GM19043 (cell line): Measurements from ENCODE around the gene ZNF740.

Experiments used
- ATAC-seq: cut with Tn5 transposase; IDR thresholded peaks from one replicate; pipeline ENCODE4 v1.9.1; 2021; ENCODE audit warnings: low read depth; ENCODE audit not compliant: unreplicated experiment

The ZNF740 gene

GRCh38 chr12:53241623-53242412, 61.3 kb downstream of the ZNF740 start:
- ATAC-seq = no peak

- ATAC-seq = no peak
These were observed 63.8 kb downstream of the ZNF740 start for GRCh38 chr12:53244337-53244736.
